ENCODE data around the gene RNF150. TPM values are rescaled to one million over a fixed set of nuclear protein-coding genes. Genes with fewer than 3 reads are reported as not detected.

RNF150 gene
- total and polyA plus RNA-seq, 8 donors, result 0.31 to 88.1 (median 8.3) TPM

GRCh38 chr4:140819610-140820009 is 313.7 kb downstream of the RNF150 start:
- H3K27ac ChIP-seq, result no peak overlapping the region
- intact Hi-C loops (cut with DNase I; ENCODE audit: low total_unique reads), result no loop called here
- H3K27me3 ChIP-seq, result no peaks in the 10 kb centered on the region
- no peak for DNase-seq
- H3K9me3 ChIP-seq, result no peaks in the 10 kb centered on the region
- H3K4me3 ChIP-seq, result no peak overlapping the region
- H3K4me1 ChIP-seq, result no peaks in the 10 kb centered on the region
- TF ChIP-seq POLR2A (IDR thresholded peaks at IDR 0.05) (no peak), EP300 (IDR thresholded peaks at IDR 0.05) (no peak), POLR2AphosphoS5 (IDR thresholded peaks at IDR 0.05) (no peak), CTCF (IDR thresholded peaks at IDR 0.05) (no peak)
- WGBS, 5 donors, result 86 to 100% (median 96%) methylated on average over 1 of the region's 1 CpG
- H3K36me3 ChIP-seq, result no peaks in the 10 kb centered on the region

GRCh38 chr4:140818433-140818832 is 314.8 kb downstream of the RNF150 start:
- WGBS, 5 donors, result 53 to 90% (median 81%) methylated on average over 1 of the region's 1 CpG
- Histone ChIP-seq H3K4me1 (no peaks in the 10 kb centered on the region), H3K27me3 (no peaks in the 10 kb centered on the region), H3K9me3 (no peaks in the 10 kb centered on the region), H3K27ac (no peak overlapping the region), H3K4me3 (no peak overlapping the region), H3K36me3 (no peaks in the 10 kb centered on the region)
- no peak for DNase-seq
- TF ChIP-seq EP300 (IDR thresholded peaks at IDR 0.05), result no peak
- no peak for TF ChIP-seq POLR2A (IDR thresholded peaks at IDR 0.05)
- no peak for TF ChIP-seq CTCF (IDR thresholded peaks at IDR 0.05)
- TF ChIP-seq POLR2AphosphoS5 (IDR thresholded peaks at IDR 0.05), result no peak
- intact Hi-C loops (cut with DNase I; ENCODE audit: low total_unique reads), result no loop called here

- Histone ChIP-seq H3K9me3 (no peaks in the 10 kb centered on the region), H3K36me3 (no peaks in the 10 kb centered on the region), H3K4me1 (no peaks in the 10 kb centered on the region), H3K27me3 (no peaks in the 10 kb centered on the region), H3K27ac (no peak overlapping the region), H3K4me3 (no peak overlapping the region)
- no peak for DNase-seq
- no peak for TF ChIP-seq POLR2A (IDR thresholded peaks at IDR 0.05)
- TF ChIP-seq CTCF (IDR thresholded peaks at IDR 0.05), result no peak
- TF ChIP-seq EP300 (IDR thresholded peaks at IDR 0.05), result no peak
- TF ChIP-seq POLR2AphosphoS5 (IDR thresholded peaks at IDR 0.05), result no peak
- WGBS, 5 donors, result 77 to 86% (median 82%) methylated on average over 5 of the region's 5 CpGs
- intact Hi-C loops (cut with DNase I; ENCODE audit: low total_unique reads), result no loop called here
Measured at GRCh38 chr4:140816806-140817510, 316.3 kb downstream of the RNF150 start.

GRCh38 chr4:140813804-140814203 is 319.5 kb downstream of the RNF150 start:
- 61 to 75% (median 67%) methylated on average over 2 of the region's 2 CpGs for WGBS, 5 donors
- Histone ChIP-seq H3K27ac (no peak overlapping the region), H3K4me1 (no peaks in the 10 kb centered on the region), H3K27me3 (no peaks in the 10 kb centered on the region), H3K4me3 (no peak overlapping the region), H3K9me3 (no peaks in the 10 kb centered on the region), H3K36me3 (no peaks in the 10 kb centered on the region)
- intact Hi-C loops (cut with DNase I; ENCODE audit: low total_unique reads), result no loop called here
- no peak for TF ChIP-seq POLR2AphosphoS5 (IDR thresholded peaks at IDR 0.05)
- no peak for TF ChIP-seq EP300 (IDR thresholded peaks at IDR 0.05)
- no peak for DNase-seq

GRCh38 chr4:140812916-140813315 is 320.4 kb downstream of the RNF150 start:
- DNase-seq, result no peak
- no peak overlapping the region for H3K27ac ChIP-seq
- H3K36me3 ChIP-seq, result no peaks in the 10 kb centered on the region
- TF ChIP-seq POLR2A (IDR thresholded peaks at IDR 0.05), result no peak
- no peak for TF ChIP-seq POLR2AphosphoS5 (IDR thresholded peaks at IDR 0.05)
- no peak for TF ChIP-seq EP300 (IDR thresholded peaks at IDR 0.05)
- no peak for TF ChIP-seq CTCF (IDR thresholded peaks at IDR 0.05)
- H3K9me3 ChIP-seq, result no peaks in the 10 kb centered on the region
- H3K27me3 ChIP-seq, result no peaks in the 10 kb centered on the region
- WGBS, 5 donors, result 40 to 54% (median 52%) methylated on average over 1 of the region's 1 CpG
- H3K4me1 ChIP-seq, result peaks cover 0 to 4% (median 0%) of the 10 kb centered on the region in 4 donors
- no peak overlapping the region for H3K4me3 ChIP-seq
- intact Hi-C loops (cut with DNase I; ENCODE audit: low total_unique reads), result no loop called here

Measured in stomach (tissue), 9 donors.